ENCODE measurements around the gene CCDC170.

Gene CCDC170

GRCh38 chr6:151499551-151499950, 5.7 kb downstream of the CCDC170 start:
- in situ Hi-C loops (cut with MboI; ENCODE audit: low pct_unique_long_range_greater_than_20kb, low sequenced_read_pairs, unreplicated experiment), result no loop called here
- no peak for TF ChIP-seq CTCF (IDR thresholded peaks at IDR 0.05; ENCODE audit: extremely low read depth, insufficient read depth, missing control alignments)
- no peak for DNase-seq (ENCODE audit: low spot score)

GRCh38 chr6:151501511-151502136, 7.8 kb downstream of the CCDC170 start:
- no peak for TF ChIP-seq CTCF (IDR thresholded peaks at IDR 0.05; ENCODE audit: extremely low read depth, insufficient read depth, missing control alignments)
- no peak for DNase-seq (ENCODE audit: low spot score)
- in situ Hi-C loops (cut with MboI; ENCODE audit: low pct_unique_long_range_greater_than_20kb, low sequenced_read_pairs, unreplicated experiment), result no loop called here

- no peak for TF ChIP-seq CTCF (IDR thresholded peaks at IDR 0.05; ENCODE audit: extremely low read depth, insufficient read depth, missing control alignments)
- no peak for DNase-seq (ENCODE audit: low spot score)
- in situ Hi-C loops (cut with MboI; ENCODE audit: low pct_unique_long_range_greater_than_20kb, low sequenced_read_pairs, unreplicated experiment), result no loop called here
Observed at GRCh38 chr6:151502499-151502898, 8.7 kb downstream of the CCDC170 start.

GRCh38 chr6:151506761-151507160, 12.9 kb downstream of the CCDC170 start:
- DNase-seq (ENCODE audit: low spot score), result no peak
- no peak for TF ChIP-seq CTCF (IDR thresholded peaks at IDR 0.05; ENCODE audit: extremely low read depth, insufficient read depth, missing control alignments)
- in situ Hi-C loops (cut with MboI; ENCODE audit: low pct_unique_long_range_greater_than_20kb, low sequenced_read_pairs, unreplicated experiment), result no loop called here

GRCh38 chr6:151509048-151509447, 15.2 kb downstream of the CCDC170 start:
- in situ Hi-C loops (cut with MboI; ENCODE audit: low pct_unique_long_range_greater_than_20kb, low sequenced_read_pairs, unreplicated experiment), result no loop called here
- no peak for TF ChIP-seq CTCF (IDR thresholded peaks at IDR 0.05; ENCODE audit: extremely low read depth, insufficient read depth, missing control alignments)
- no peak for DNase-seq (ENCODE audit: low spot score)

DNA sequence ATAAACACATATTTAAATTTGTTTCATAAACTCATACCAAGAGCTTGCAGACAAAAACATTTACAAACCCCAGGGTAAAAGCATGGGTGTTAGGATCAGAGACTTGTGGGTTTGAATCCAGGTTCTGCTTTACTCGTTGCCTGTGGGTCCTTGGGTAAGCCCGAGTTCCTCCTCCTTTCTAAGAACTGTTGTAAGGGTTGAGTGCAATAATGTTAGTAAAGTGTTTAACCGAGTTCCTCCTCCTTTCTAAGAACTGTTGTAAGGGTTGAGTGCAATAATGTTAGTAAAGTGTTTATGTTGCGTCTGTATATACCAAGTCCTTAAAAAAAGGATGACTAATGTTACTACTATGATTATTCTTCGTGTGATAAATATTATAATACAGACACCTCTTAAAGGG, 18.7 kb downstream of the CCDC170 start:
- in situ Hi-C loops (cut with MboI; ENCODE audit: low pct_unique_long_range_greater_than_20kb, low sequenced_read_pairs, unreplicated experiment), result no loop called here
- TF ChIP-seq CTCF (IDR thresholded peaks at IDR 0.05; ENCODE audit: extremely low read depth, insufficient read depth, missing control alignments), result no peak
- DNase-seq (ENCODE audit: low spot score), result no peak

Measured in GM13977 (cell line).